ENCODE results near the gene PDIA6.

- TF ChIP-seq REST (IDR thresholded peaks at IDR 0.05; ENCODE audit: insufficient read depth in 1 of 2, low read depth in 2 of 2, low read length in 1 of 2): no peak
- TF ChIP-seq SIN3A (IDR thresholded peaks at IDR 0.05; ENCODE audit: borderline replicate concordance, insufficient read depth, low read depth, low read length): no peak
- no peak for TF ChIP-seq POLR2AphosphoS5 (IDR thresholded peaks at IDR 0.05; ENCODE audit: low read depth, low read length)
- TF ChIP-seq, protein P1, sequence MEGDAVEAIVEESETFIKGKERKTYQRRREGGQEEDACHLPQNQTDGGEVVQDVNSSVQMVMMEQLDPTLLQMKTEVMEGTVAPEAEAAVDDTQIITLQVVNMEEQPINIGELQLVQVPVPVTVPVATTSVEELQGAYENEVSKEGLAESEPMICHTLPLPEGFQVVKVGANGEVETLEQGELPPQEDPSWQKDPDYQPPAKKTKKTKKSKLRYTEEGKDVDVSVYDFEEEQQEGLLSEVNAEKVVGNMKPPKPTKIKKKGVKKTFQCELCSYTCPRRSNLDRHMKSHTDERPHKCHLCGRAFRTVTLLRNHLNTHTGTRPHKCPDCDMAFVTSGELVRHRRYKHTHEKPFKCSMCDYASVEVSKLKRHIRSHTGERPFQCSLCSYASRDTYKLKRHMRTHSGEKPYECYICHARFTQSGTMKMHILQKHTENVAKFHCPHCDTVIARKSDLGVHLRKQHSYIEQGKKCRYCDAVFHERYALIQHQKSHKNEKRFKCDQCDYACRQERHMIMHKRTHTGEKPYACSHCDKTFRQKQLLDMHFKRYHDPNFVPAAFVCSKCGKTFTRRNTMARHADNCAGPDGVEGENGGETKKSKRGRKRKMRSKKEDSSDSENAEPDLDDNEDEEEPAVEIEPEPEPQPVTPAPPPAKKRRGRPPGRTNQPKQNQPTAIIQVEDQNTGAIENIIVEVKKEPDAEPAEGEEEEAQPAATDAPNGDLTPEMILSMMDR (IDR thresholded peaks at IDR 0.05): no peak
These were observed 47.1 kb downstream of the PDIA6 start for GRCh38 chr2:10765461-10765860.
